HepG2 (cell line): Measurements from ENCODE around the gene TNFRSF6B. TPM values are rescaled to one million over a fixed set of nuclear protein-coding genes. Genes with fewer than 3 reads are reported as not detected.

ENCODE experiments used
- ATM ChIP-seq: fragments of 450-650 bp; IDR thresholded peaks from 2 replicates; pipeline ENCODE4 v1.7.1; 2017; ENCODE audit warnings: mild to moderate bottlenecking, borderline replicate concordance
- BCL6 ChIP-seq: IDR thresholded peaks from 2 replicates; pipeline ENCODE4 v1.6.1; 2016; ENCODE audit warnings: missing genetic modification reagents, missing compliant biosample characterization
- CCDC6 ChIP-seq: sonication (generic); formaldehyde crosslinking; IDR thresholded peaks from 2 replicates; pipeline ENCODE4 v1.8.1; 2022; ENCODE audit warnings: mild to moderate bottlenecking, missing genetic modification reagents, moderate library complexity
- ERF ChIP-seq: IDR thresholded peaks from 2 replicates; pipeline ENCODE4 v1.6.1; 2018; ENCODE audit warnings: missing biosample characterization, missing genetic modification reagents
- FOSL1 ChIP-seq: sonication (generic); formaldehyde crosslinking; IDR thresholded peaks from 2 replicates; pipeline ENCODE4 v1.9.0; 2021; ENCODE audit warnings: missing genetic modification reagents, borderline replicate concordance
- HOXD1 ChIP-seq: sonication (generic); formaldehyde crosslinking; IDR thresholded peaks from 2 replicates; pipeline ENCODE4 v1.5.0; 2020; ENCODE audit warnings: missing genetic modification reagents
- KDM3A ChIP-seq: IDR thresholded peaks from 2 replicates; pipeline ENCODE4 v1.6.1; 2018; ENCODE audit warnings: low read depth, missing compliant biosample characterization
- KLF12 ChIP-seq: sonication (generic); formaldehyde crosslinking; IDR thresholded peaks from 2 replicates; pipeline ENCODE4 v1.4.0; 2020; ENCODE audit warnings: missing genetic modification reagents, borderline replicate concordance
- KLF6 ChIP-seq: IDR thresholded peaks from 2 replicates; pipeline ENCODE4 v1.8.0; 2016; ENCODE audit warnings: missing biosample characterization, missing genetic modification reagents
- KMT2B ChIP-seq: IDR thresholded peaks from 2 replicates; pipeline ENCODE4 v1.6.1; 2016; ENCODE audit warnings: missing genetic modification reagents, missing compliant biosample characterization
- MATR3 ChIP-seq: sonication (generic); formaldehyde crosslinking; IDR thresholded peaks from 2 replicates; pipeline ENCODE4 v1.4.0; 2020; ENCODE audit warnings: missing genetic modification reagents
- RAD21 ChIP-seq: fragments of 450-650 bp; formaldehyde crosslinking; IDR thresholded peaks from 2 replicates; pipeline ENCODE4 v1.5.0; 2020; ENCODE audit warnings: mild to moderate bottlenecking
- REXO4 ChIP-seq: sonication (generic); formaldehyde crosslinking; IDR thresholded peaks from 2 replicates; pipeline ENCODE4 v1.8.0; 2022; ENCODE audit warnings: missing genetic modification reagents, mild to moderate bottlenecking, borderline replicate concordance
- ZNF34 ChIP-seq: sonication (generic); formaldehyde crosslinking; IDR thresholded peaks from 2 replicates; pipeline ENCODE4 v1.4.0; 2020; ENCODE audit warnings: mild to moderate bottlenecking, missing genetic modification reagents, borderline replicate concordance
- ZNF350 ChIP-seq: sonication (generic); formaldehyde crosslinking; IDR thresholded peaks from 2 replicates; pipeline ENCODE4 v1.4.0; 2020; ENCODE audit warnings: mild to moderate bottlenecking, low read depth, missing genetic modification reagents, borderline replicate concordance
- ZNF761 ChIP-seq: sonication (generic); formaldehyde crosslinking; conservative IDR thresholded peaks from 2 replicates; pipeline ENCODE4 v1.4.0; 2020; ENCODE audit warnings: mild to moderate bottlenecking, missing genetic modification reagents
- polyA plus RNA-seq, 8 experiments: library from polyadenylated mRNA; depleted of rRNA in 3 of 8; stranded (reverse) in 7 of 8; unstranded in 1 of 8; fragments of >200 nt; fragmentation: Illumina TruSeq in 4 of 8; extraction: Trizol in 4 of 8; gene quantifications; 2 replicates each; pipeline versions ENCODE4 v1.2.1 to v1.2.3, GENCODE V29; 2011 to 2016; ENCODE audit warnings: low read depth in 4 of 8, missing spikeins in 1 of 8, mixed read lengths in 1 of 8; ENCODE audit not compliant: insufficient read depth in 1 of 8
- total RNA-seq, 5 experiments: library from RNA; depleted of rRNA; stranded (reverse); fragments of >200 nt; fragmentation: Illumina TruSeq; extraction: Trizol; gene quantifications; 2 replicates each; pipeline ENCODE4 v1.2.3, GENCODE V29; 2016; ENCODE audit warnings: low read depth in 1 of 5
- TF ChIP-seq, protein P1 (sequence below): sonication (generic); formaldehyde crosslinking; IDR thresholded peaks from 2 replicates; pipeline ENCODE4 v1.4.0; 2020; ENCODE audit warnings: mild to moderate bottlenecking, missing genetic modification reagents
- TF ChIP-seq, protein P2 (sequence below): IDR thresholded peaks from 2 replicates; pipeline ENCODE4 v1.6.1; 2016
- TF ChIP-seq, protein P3 (sequence below): sonication (generic); formaldehyde crosslinking; IDR thresholded peaks from 2 replicates; pipeline ENCODE4 v1.8.0; 2022; ENCODE audit warnings: mild to moderate bottlenecking, missing genetic modification reagents, moderate library complexity
- TF ChIP-seq, protein P4 (sequence below): sonication (generic); formaldehyde crosslinking; IDR thresholded peaks from 2 replicates; pipeline ENCODE4 v1.4.0; 2020; ENCODE audit warnings: mild to moderate bottlenecking, missing genetic modification reagents

TNFRSF6B gene
- total and polyA plus RNA-seq, 2 of the 13 experiments (the other 11 are each of a cell fraction or from before 2014, with no cell fraction given) = 0.24 TPM; not detected in 1

DNA sequence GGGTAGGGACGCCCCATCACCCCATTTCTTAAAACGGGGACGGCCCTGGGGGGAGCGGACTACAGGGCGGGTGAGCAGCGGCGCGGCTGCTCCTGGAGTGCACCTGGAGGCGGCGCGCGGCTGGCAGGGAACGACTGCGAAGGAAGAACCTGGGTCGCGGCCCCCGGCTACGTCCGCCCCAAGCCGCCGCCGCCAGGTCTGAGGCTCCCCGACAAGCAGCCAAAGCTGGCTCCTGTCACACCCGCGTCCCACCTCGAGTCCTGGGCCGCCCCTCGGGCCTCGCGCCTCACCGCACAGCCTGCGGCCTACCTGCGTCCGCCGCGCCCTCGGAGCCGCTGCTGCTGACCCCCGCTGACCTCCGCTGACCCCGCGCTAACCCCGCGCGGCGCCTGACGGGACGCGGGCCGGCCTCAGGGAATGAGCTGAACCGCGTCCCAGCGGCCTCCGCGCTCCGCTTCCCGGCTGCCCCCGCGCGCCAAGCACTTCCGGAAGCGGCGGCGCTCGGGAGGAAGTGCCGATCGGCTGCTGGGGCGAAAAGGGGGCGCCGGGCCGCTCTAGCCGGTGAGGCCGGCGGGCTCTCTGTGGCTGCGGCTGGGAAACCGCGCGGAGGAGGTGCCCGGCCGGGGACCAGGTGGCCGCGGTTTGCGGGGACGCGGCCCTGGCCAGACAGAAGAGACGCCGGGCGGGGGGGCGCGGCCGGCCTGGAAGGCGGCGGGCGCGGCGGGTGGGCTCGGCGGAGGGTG lies 11.3 kb downstream of the TNFRSF6B start, which contains the start of the genes ARFRP1 and ZGPAT (continued):
- TF ChIP-seq KLF12 (CRISPR knock-in tag) (peak; percentile 91; the same call in 1 of the 2 replicates), ZNF34 (peak; percentile 37; the same call in 1 of the 2 replicates), BCL6 (CRISPR knock-in tag) (peak; percentile 67; the same call in 1 of the 2 replicates), MATR3 (CRISPR knock-in tag) (peak; percentile 31; the same call in 1 of the 2 replicates), KMT2B (CRISPR knock-in tag) (peak; percentile 88), KDM3A (peak; percentile 64), HOXD1 (CRISPR knock-in tag) (peak; percentile 73), ERF (CRISPR knock-in tag) (peak; percentile 97), KLF6 (CRISPR knock-in tag) (peak; percentile 93), CCDC6 (peak; percentile 96), ZNF350 (CRISPR knock-in tag) (peak; percentile 16; the same call in 1 of the 2 replicates), FOSL1 (CRISPR knock-in tag) (peak; percentile 51; the same call in 1 of the 2 replicates), REXO4 (CRISPR knock-in tag) (0 out of 2 replicates have a peak, but pooled peaks have one; percentile 15), ATM (no peak), ZNF761 (CRISPR knock-in tag) (peak; percentile 87; the same call in 1 of the 2 replicates), RAD21 (CRISPR knock-in tag) (peak; percentile 78)
- TF ChIP-seq, protein P1, sequence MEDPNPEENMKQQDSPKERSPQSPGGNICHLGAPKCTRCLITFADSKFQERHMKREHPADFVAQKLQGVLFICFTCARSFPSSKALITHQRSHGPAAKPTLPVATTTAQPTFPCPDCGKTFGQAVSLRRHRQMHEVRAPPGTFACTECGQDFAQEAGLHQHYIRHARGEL (CRISPR knock-in tag) = no peak
- TF ChIP-seq, protein P2, sequence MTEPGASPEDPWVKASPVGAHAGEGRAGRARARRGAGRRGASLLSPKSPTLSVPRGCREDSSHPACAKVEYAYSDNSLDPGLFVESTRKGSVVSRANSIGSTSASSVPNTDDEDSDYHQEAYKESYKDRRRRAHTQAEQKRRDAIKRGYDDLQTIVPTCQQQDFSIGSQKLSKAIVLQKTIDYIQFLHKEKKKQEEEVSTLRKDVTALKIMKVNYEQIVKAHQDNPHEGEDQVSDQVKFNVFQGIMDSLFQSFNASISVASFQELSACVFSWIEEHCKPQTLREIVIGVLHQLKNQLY (CRISPR knock-in tag) = peak; percentile 40
- TF ChIP-seq, protein P3, sequence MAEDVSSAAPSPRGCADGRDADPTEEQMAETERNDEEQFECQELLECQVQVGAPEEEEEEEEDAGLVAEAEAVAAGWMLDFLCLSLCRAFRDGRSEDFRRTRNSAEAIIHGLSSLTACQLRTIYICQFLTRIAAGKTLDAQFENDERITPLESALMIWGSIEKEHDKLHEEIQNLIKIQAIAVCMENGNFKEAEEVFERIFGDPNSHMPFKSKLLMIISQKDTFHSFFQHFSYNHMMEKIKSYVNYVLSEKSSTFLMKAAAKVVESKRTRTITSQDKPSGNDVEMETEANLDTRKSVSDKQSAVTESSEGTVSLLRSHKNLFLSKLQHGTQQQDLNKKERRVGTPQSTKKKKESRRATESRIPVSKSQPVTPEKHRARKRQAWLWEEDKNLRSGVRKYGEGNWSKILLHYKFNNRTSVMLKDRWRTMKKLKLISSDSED = peak; percentile 51; the same call in 1 of the 2 replicates
- TF ChIP-seq, protein P4, sequence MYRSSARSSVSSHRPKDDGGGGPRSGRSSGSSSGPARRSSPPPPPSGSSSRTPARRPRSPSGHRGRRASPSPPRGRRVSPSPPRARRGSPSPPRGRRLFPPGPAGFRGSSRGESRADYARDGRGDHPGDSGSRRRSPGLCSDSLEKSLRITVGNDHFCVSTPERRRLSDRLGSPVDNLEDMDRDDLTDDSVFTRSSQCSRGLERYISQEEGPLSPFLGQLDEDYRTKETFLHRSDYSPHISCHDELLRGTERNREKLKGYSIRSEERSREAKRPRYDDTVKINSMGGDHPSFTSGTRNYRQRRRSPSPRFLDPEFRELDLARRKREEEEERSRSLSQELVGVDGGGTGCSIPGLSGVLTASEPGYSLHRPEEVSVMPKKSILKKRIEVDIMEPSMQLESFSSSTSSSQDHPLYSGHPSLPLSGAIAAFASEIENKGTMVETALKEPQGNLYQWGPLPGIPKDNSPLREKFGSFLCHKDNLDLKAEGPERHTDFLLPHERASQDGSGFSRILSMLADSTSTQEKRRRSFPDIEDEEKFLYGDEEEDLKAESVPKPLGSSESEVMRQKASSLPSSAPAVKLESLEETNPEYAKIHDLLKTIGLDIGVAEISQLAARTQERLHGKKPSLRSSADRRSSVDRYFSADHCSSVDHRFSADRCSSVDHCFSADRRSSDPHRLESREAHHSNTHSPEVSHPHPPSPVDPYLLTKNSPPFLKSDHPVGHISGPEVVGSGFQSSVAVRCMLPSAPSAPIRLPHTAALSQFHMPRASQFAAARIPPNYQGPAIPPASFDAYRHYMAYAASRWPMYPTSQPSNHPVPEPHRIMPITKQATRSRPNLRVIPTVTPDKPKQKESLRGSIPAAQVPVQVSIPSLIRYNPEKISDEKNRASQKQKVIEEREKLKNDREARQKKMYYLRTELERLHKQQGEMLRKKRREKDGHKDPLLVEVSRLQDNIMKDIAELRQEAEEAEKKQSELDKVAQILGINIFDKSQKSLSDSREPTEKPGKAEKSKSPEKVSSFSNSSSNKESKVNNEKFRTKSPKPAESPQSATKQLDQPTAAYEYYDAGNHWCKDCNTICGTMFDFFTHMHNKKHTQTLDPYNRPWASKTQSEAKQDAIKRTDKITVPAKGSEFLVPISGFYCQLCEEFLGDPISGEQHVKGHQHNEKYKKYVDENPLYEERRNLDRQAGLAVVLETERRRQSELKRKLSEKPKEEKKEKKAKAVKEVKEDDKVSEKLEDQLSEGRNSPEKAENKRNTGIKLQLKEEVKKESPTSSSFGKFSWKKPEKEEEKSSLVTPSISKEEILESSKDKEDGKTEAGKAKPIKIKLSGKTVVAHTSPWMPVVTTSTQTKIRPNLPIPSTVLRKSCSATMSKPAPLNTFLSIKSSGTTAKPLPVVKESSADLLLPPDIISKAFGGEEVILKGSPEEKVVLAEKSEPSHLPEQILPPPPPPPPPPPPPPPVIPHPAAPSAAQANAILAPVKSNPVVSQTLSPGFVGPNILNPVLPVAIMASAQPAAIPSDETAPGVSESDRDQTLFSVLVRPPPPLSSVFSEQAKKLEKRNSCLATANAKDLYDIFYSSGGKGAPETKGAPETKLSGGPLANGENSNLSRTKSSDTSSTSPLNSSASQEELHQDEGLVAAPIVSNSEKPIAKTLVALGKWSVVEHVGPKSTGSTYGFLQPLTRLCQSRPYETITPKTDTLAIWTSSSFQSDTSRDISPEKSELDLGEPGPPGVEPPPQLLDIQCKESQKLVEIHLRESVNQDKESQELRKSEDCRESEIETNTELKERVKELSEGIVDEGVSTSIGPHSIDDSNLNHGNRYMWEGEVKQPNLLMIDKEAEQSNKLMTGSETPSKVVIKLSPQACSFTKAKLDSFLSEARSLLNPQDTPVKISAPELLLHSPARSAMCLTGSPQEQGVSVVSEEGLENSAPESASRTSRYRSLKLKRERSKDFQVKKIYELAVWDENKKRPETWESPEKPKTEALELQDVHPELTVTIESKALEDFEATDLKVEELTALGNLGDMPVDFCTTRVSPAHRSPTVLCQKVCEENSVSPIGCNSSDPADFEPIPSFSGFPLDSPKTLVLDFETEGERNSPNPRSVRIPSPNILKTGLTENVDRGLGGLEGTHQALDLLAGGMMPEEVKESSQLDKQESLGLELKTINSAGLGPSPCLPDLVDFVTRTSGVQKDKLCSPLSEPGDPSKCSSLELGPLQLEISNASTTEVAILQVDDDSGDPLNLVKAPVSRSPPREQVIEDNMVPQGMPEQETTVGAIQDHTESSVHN (CRISPR knock-in tag) = no peak
